GM23338 (cell line): ENCODE results near the gene ELFN2. TPM values are rescaled to one million over a fixed set of nuclear protein-coding genes. Genes with fewer than 3 reads are reported as not detected.

ENCODE experiments used
- ATAC-seq: fragments of 200-7000 bp; cut with Tn5 transposase; 3 replicates; pipeline ENCODE4 v1.9.1; 2020
- DNase-seq: peaks from one replicate; pipeline ENCODE4 v3.0.0-alpha.2; 2015; ENCODE audit warnings: low spot score
- H2AFZ ChIP-seq: fragments of 200-600 bp; sonication (generic); 2 replicates; pipeline ENCODE4 v1.8.0; 2016; ENCODE audit warnings: antibody characterized with exemption, mild to moderate bottlenecking, moderate library complexity
- H3F3A ChIP-seq: fragments of 200-600 bp; sonication (generic); replicated peaks from 2 replicates; pipeline ENCODE4 v1.8.0; 2017; ENCODE audit warnings: antibody characterized with exemption, mixed run types, low read depth
- H3K27ac ChIP-seq: fragments of 200-600 bp; sonication (generic); 2 replicates; pipeline ENCODE4 v1.6.1; 2016; ENCODE audit warnings: low read depth
- H3K27me3 ChIP-seq: fragments of 200-600 bp; sonication (generic); 2 replicates; pipeline ENCODE4 v1.8.0; 2016; ENCODE audit warnings: mild to moderate bottlenecking, mixed run types, moderate library complexity; ENCODE audit not compliant: insufficient read depth
- H3K36me3 ChIP-seq: fragments of 200-600 bp; sonication (generic); 2 replicates; pipeline ENCODE4 v1.8.0; 2016; ENCODE audit warnings: mild to moderate bottlenecking; ENCODE audit not compliant: insufficient read depth
- H3K4me1 ChIP-seq: fragments of 200-600 bp; sonication (generic); 2 replicates; pipeline ENCODE4 v1.8.0; 2016; ENCODE audit warnings: mild to moderate bottlenecking, moderate library complexity; ENCODE audit not compliant: insufficient read depth
- H3K4me2 ChIP-seq: fragments of 200-600 bp; sonication (generic); 2 replicates; pipeline ENCODE4 v1.7.1; 2017; ENCODE audit warnings: mixed run types
- H3K4me3 ChIP-seq: fragments of 200-600 bp; sonication (generic); 2 replicates; pipeline ENCODE4 v1.6.1; 2016; ENCODE audit warnings: mixed run types
- H3K79me2 ChIP-seq: fragments of 200-600 bp; sonication (generic); replicated peaks from 2 replicates; pipeline ENCODE4 v1.8.0; 2017; ENCODE audit warnings: mild to moderate bottlenecking; ENCODE audit not compliant: insufficient read depth
- H3K9me2 ChIP-seq: fragments of 200-600 bp; sonication (generic); 2 replicates; pipeline ENCODE4 v1.8.0; 2017; ENCODE audit not compliant: insufficient read depth
- H4K20me1 ChIP-seq: fragments of 200-600 bp; sonication (generic); replicated peaks from 2 replicates; pipeline ENCODE4 v1.8.0; 2017; ENCODE audit warnings: mild to moderate bottlenecking; ENCODE audit not compliant: insufficient read depth
- H3K27ac Mint-ChIP-seq: 2 replicates; pipeline ENCODE4 v1.8.0; 2020; ENCODE audit warnings: inconsistent platforms, mild to moderate bottlenecking, moderate library complexity, mixed read lengths
- H3K27me3 Mint-ChIP-seq: 3 replicates; pipeline ENCODE4 v1.8.0; 2022; ENCODE audit warnings: low read depth, mild to moderate bottlenecking, moderate library complexity, mixed read lengths, inconsistent platforms; ENCODE audit not compliant: insufficient read depth, poor library complexity
- H3K36me3 Mint-ChIP-seq: 3 replicates; pipeline ENCODE4 v1.8.0; 2021; ENCODE audit warnings: low read depth, mild to moderate bottlenecking, inconsistent platforms, moderate library complexity, mixed read lengths
- H3K4me1 Mint-ChIP-seq: 3 replicates; pipeline ENCODE4 v1.8.0; 2020; ENCODE audit warnings: mild to moderate bottlenecking, inconsistent platforms, mixed read lengths
- H3K4me3 Mint-ChIP-seq: 3 replicates; pipeline ENCODE4 v1.8.0; 2021; ENCODE audit warnings: moderate library complexity, mild to moderate bottlenecking, inconsistent platforms, mixed read lengths
- H3K9me3 Mint-ChIP-seq: 3 replicates; pipeline ENCODE4 v1.8.0; 2020; ENCODE audit warnings: moderate library complexity, mild to moderate bottlenecking, inconsistent platforms, mixed read lengths
- CREB1 ChIP-seq: fragments of 250-450 bp; sonication (Bioruptor Pico); IDR thresholded peaks from 2 replicates; pipeline ENCODE4 v1.5.0; 2020; ENCODE audit warnings: low read depth, mild to moderate bottlenecking, moderate library complexity
- ETS1 ChIP-seq: IDR thresholded peaks from 2 replicates; pipeline ENCODE4 v1.6.1; 2016; ENCODE audit warnings: antibody characterized with exemption
- EZH2 ChIP-seq: fragments of 200-600 bp; sonication (generic); IDR thresholded peaks from one replicate; pipeline ENCODE4 v1.8.0; 2017; ENCODE audit warnings: antibody characterized with exemption, mild to moderate bottlenecking, low read depth; ENCODE audit not compliant: unreplicated experiment
- EZH2phosphoT487 ChIP-seq: fragments of 200-600 bp; sonication (generic); IDR thresholded peaks from one replicate; pipeline ENCODE4 v1.8.1; 2018; ENCODE audit warnings: antibody characterized with exemption; ENCODE audit not compliant: unreplicated experiment
- JUNB ChIP-seq: IDR thresholded peaks from one replicate; pipeline ENCODE4 v1.6.1; 2016; ENCODE audit warnings: antibody characterized with exemption; ENCODE audit not compliant: unreplicated experiment
- NANOG ChIP-seq: IDR thresholded peaks from 2 replicates; pipeline ENCODE4 v1.6.1; 2016; ENCODE audit warnings: antibody characterized with exemption, borderline replicate concordance
- POLR2AphosphoS5 ChIP-seq: IDR thresholded peaks from 2 replicates; pipeline ENCODE4 v1.6.1; 2016; ENCODE audit warnings: antibody characterized with exemption, low read depth
- REST ChIP-seq: IDR thresholded peaks from one replicate; pipeline ENCODE4 v1.6.1; 2018; ENCODE audit warnings: antibody characterized with exemption; ENCODE audit not compliant: unreplicated experiment
- STAT1 ChIP-seq: IDR thresholded peaks from one replicate; pipeline ENCODE4 v1.6.1; 2016; ENCODE audit warnings: antibody characterized with exemption; ENCODE audit not compliant: unreplicated experiment
- ZNF114 ChIP-seq: fragments of 250-450 bp; sonication (Bioruptor Pico); IDR thresholded peaks from 2 replicates; pipeline ENCODE4 v1.5.0; 2020; ENCODE audit warnings: mild to moderate bottlenecking, moderate library complexity
- ZNF331 ChIP-seq: fragments of 250-450 bp; sonication (Bioruptor Pico); IDR thresholded peaks from 2 replicates; pipeline ENCODE4 v1.5.0; 2020; ENCODE audit warnings: low read depth, mild to moderate bottlenecking, moderate library complexity
- polyA plus RNA-seq: library from polyadenylated mRNA; unstranded; fragments of >200 nt; fragmentation: Nextera tagmentation; extraction: Ambion mirVana; gene quantifications from 2 replicates; pipeline ENCODE4 v1.2.1, GENCODE V29; 2016
- total RNA-seq: library from RNA; depleted of rRNA; stranded (reverse); fragments of >200 nt; shearing (Covaris generic); gene quantifications from 2 replicates; pipeline ENCODE4 v1.2.3, GENCODE V29; 2014
- TF ChIP-seq, protein P1 (sequence below), 2 experiments: fragments of 200-600 bp in 1 of 2; sonication (generic) in 1 of 2; conservative IDR thresholded peaks; 2 replicates each; pipeline versions ENCODE4 v1.5.1 to v1.6.1; 2016 to 2017; ENCODE audit warnings: antibody characterized with exemption in 2 of 2, low read depth in 2 of 2, mild to moderate bottlenecking in 2 of 2, moderate library complexity in 1 of 2
- TF ChIP-seq, protein P2 (sequence below): fragments of 250-450 bp; sonication (Bioruptor Pico); IDR thresholded peaks from 2 replicates; pipeline ENCODE4 v1.5.0; 2020; ENCODE audit warnings: mild to moderate bottlenecking, moderate library complexity

ELFN2 gene
- total and polyA plus RNA-seq, 2 experiments from 2014 or later: 0.18 to 0.35 TPM

DNA sequence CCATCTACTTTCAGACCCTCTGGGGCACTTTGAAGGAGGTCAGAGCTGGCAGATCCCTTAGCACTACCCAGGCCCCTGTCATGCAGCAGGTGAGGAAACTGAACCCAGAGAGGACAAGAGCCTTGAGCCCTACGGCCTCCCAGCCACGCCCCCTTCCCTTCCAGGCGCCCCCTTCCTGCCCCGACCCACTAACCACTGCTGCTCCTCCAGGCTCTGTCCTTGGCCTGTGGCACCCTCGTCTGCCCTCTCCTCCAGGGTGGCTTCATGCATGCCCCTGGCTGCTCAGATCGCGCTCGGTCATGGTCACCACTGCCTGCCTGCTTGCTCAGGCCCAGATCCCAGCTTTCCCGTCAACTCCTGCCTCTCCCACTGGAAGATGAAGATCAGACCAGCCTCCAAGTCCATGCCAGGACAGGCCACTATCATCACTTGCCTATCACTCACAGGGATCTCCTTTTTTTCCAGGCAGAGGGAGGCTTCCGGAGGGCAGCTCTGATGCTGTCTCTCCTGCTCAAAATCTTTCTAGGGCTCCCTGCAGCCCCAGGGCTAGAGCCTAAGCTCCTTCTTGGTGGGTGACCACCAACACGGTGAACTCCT lies 30.7 kb downstream of the ELFN2 start:
- Histone ChIP-seq H3K4me1 (no peaks in the 10 kb centered on the region), H2AFZ (no peak overlapping the region), H3K27ac (no peak overlapping the region), H3K4me3 (no peak overlapping the region), H4K20me1 (no peaks in the 10 kb centered on the region), H3K27me3 (no peaks in the 10 kb centered on the region), H3F3A (no peaks in the 10 kb centered on the region), H3K79me2 (no peaks in the 10 kb centered on the region), H3K36me3 (no peaks in the 10 kb centered on the region), H3K9me2 (no peaks in the 10 kb centered on the region), H3K4me2 (no peak overlapping the region)
- peaks cover 10% of the 10 kb centered on the region for H3K4me1 Mint-ChIP-seq
- H3K36me3 Mint-ChIP-seq: no peaks in the 10 kb centered on the region
- no peak overlapping the region for H3K27ac Mint-ChIP-seq
- no peak overlapping the region for H3K4me3 Mint-ChIP-seq
- H3K27me3 Mint-ChIP-seq: peaks cover 4% of the 10 kb centered on the region
- H3K9me3 Mint-ChIP-seq: no peaks in the 10 kb centered on the region
- no peak; the same call in 2 of the 3 replicates for ATAC-seq
- no peak for DNase-seq
- no peak for TF ChIP-seq ETS1
- TF ChIP-seq JUNB: no peak
- no peak for TF ChIP-seq STAT1
- no peak for TF ChIP-seq ZNF331 (CRISPR knock-in tag)
- no peak for TF ChIP-seq POLR2AphosphoS5
- TF ChIP-seq CREB1 (CRISPR knock-in tag): no peak
- TF ChIP-seq, protein P1, sequence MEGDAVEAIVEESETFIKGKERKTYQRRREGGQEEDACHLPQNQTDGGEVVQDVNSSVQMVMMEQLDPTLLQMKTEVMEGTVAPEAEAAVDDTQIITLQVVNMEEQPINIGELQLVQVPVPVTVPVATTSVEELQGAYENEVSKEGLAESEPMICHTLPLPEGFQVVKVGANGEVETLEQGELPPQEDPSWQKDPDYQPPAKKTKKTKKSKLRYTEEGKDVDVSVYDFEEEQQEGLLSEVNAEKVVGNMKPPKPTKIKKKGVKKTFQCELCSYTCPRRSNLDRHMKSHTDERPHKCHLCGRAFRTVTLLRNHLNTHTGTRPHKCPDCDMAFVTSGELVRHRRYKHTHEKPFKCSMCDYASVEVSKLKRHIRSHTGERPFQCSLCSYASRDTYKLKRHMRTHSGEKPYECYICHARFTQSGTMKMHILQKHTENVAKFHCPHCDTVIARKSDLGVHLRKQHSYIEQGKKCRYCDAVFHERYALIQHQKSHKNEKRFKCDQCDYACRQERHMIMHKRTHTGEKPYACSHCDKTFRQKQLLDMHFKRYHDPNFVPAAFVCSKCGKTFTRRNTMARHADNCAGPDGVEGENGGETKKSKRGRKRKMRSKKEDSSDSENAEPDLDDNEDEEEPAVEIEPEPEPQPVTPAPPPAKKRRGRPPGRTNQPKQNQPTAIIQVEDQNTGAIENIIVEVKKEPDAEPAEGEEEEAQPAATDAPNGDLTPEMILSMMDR (conservative IDR thresholded peaks at IDR 0.05; ENCODE audit: low read depth in 2 of 2): no peak
- no peak for TF ChIP-seq ZNF114 (CRISPR knock-in tag)
- TF ChIP-seq NANOG: no peak
- TF ChIP-seq EZH2: no peak
- TF ChIP-seq EZH2phosphoT487: no peak
- no peak for TF ChIP-seq REST
- TF ChIP-seq, protein P2, sequence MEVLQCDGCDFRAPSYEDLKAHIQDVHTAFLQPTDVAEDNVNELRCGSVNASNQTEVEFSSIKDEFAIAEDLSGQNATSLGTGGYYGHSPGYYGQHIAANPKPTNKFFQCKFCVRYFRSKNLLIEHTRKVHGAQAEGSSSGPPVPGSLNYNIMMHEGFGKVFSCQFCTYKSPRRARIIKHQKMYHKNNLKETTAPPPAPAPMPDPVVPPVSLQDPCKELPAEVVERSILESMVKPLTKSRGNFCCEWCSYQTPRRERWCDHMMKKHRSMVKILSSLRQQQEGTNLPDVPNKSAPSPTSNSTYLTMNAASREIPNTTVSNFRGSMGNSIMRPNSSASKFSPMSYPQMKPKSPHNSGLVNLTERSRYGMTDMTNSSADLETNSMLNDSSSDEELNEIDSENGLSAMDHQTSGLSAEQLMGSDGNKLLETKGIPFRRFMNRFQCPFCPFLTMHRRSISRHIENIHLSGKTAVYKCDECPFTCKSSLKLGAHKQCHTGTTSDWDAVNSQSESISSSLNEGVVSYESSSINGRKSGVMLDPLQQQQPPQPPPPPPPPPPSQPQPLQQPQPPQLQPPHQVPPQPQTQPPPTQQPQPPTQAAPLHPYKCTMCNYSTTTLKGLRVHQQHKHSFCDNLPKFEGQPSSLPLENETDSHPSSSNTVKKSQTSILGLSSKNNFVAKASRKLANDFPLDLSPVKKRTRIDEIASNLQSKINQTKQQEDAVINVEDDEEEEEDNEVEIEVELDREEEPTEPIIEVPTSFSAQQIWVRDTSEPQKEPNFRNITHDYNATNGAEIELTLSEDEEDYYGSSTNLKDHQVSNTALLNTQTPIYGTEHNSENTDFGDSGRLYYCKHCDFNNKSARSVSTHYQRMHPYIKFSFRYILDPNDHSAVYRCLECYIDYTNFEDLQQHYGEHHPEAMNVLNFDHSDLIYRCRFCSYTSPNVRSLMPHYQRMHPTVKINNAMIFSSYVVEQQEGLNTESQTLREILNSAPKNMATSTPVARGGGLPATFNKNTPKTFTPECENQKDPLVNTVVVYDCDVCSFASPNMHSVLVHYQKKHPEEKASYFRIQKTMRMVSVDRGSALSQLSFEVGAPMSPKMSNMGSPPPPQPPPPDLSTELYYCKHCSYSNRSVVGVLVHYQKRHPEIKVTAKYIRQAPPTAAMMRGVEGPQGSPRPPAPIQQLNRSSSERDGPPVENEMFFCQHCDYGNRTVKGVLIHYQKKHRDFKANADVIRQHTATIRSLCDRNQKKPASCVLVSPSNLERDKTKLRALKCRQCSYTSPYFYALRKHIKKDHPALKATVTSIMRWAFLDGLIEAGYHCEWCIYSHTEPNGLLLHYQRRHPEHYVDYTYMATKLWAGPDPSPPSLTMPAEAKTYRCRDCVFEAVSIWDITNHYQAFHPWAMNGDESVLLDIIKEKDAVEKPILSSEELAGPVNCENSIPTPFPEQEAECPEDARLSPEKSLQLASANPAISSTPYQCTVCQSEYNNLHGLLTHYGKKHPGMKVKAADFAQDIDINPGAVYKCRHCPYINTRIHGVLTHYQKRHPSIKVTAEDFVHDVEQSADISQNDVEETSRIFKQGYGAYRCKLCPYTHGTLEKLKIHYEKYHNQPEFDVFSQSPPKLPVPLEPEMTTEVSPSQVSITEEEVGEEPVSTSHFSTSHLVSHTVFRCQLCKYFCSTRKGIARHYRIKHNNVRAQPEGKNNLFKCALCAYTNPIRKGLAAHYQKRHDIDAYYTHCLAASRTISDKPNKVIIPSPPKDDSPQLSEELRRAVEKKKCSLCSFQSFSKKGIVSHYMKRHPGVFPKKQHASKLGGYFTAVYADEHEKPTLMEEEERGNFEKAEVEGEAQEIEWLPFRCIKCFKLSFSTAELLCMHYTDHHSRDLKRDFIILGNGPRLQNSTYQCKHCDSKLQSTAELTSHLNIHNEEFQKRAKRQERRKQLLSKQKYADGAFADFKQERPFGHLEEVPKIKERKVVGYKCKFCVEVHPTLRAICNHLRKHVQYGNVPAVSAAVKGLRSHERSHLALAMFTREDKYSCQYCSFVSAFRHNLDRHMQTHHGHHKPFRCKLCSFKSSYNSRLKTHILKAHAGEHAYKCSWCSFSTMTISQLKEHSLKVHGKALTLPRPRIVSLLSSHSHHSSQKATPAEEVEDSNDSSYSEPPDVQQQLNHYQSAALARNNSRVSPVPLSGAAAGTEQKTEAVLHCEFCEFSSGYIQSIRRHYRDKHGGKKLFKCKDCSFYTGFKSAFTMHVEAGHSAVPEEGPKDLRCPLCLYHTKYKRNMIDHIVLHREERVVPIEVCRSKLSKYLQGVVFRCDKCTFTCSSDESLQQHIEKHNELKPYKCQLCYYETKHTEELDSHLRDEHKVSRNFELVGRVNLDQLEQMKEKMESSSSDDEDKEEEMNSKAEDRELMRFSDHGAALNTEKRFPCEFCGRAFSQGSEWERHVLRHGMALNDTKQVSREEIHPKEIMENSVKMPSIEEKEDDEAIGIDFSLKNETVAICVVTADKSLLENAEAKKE (CRISPR knock-in tag): no peak
